GM18526 (cell line): ENCODE results near the gene SLC25A41.

ENCODE experiments used
- POLR2A ChIP-seq: IDR thresholded peaks from 3 replicates; pipeline ENCODE4 v1.6.1; 2011; ENCODE audit not compliant: insufficient read length; ENCODE audit errors: extremely low read depth

SLC25A41 gene

GRCh38 chr19:6450166-6450565 lies 16.6 kb upstream of the SLC25A41 start:
- TF ChIP-seq POLR2A: no peak

- no peak for TF ChIP-seq POLR2A
These were observed 14.5 kb upstream of the SLC25A41 start for GRCh38 chr19:6448045-6448444.

GRCh38 chr19:6446452-6446851 lies 12.9 kb upstream of the SLC25A41 start:
- no peak for TF ChIP-seq POLR2A

GRCh38 chr19:6443986-6444385 lies 10.4 kb upstream of the SLC25A41 start:
- no peak for TF ChIP-seq POLR2A

DNA sequence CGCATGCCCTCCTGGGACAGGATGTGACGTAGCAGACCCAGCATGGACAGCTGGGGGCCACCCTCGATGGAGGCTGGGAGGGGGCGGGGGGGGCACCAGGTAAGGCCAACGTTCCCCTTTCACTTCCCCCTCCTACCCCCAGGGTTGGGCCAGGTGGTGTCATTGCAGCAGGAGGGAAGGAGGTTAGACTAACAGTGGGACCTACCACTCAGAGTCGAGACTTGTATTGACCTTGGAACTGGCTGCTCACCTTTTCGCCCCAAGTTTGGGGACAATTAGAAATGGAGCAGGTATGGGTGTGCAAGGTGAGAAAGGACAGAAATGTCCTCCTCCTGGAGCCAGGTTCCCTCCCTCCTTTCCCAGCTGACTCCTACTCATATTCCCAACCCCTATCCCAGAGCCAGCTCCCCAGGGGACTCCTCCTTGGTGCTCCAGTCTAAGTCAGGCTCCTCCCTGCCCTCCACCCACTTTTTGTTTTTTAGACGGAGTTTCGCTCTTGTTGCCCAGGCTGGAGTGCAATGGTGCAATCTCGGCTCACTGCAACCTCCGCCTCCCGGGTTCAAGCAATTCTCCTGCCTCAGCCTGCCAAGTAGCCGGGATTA lies 8.6 kb upstream of the SLC25A41 start:
- no peak for TF ChIP-seq POLR2A

DNA sequence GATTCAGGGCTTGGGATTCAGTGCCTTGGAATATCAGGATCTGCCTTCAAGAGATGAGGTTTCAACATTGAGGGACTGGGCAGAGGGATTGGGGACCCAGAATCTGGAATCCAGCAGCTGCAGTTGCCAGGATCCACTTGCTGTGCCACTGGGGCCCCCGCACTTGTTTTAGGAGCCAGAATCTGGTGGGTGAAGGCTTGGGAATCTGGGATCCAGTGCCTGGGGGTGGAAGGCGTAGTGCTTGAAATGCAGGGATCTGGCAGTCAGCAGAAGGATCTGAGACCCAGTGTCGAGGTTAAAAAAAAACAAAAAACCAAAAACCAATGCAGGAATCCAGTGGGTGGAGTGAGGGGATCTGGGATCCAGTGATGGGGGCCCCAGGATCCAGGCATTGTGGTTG lies 7.3 kb upstream of the SLC25A41 start:
- TF ChIP-seq POLR2A: no peak

- TF ChIP-seq POLR2A: no peak
These were observed 6.2 kb upstream of the SLC25A41 start for GRCh38 chr19:6439743-6440142.

DNA sequence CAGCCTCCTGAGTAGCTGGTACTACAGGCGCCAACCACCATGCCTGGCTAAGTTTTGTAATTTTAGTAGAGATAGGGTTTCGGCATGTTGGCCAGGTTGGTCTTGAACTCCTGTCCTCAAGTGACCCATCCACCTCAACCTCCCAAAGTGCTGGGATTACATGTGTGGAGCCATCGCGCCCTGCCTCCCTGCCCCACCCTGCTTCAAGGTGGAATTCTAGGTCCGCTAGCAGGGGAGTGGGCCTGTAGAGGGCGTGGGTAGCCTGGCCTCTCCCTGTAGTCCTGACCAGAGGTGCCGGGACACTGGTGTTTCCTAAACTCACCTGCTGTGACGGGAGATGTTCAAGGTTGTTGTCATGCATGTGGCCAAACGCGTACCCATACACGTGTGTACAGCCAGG lies 398 bp downstream of the SLC25A41 start:
- no peak for TF ChIP-seq POLR2A

- no peak for TF ChIP-seq POLR2A
These were observed 1.7 kb downstream of the SLC25A41 start for GRCh38 chr19:6431891-6432290.

DNA sequence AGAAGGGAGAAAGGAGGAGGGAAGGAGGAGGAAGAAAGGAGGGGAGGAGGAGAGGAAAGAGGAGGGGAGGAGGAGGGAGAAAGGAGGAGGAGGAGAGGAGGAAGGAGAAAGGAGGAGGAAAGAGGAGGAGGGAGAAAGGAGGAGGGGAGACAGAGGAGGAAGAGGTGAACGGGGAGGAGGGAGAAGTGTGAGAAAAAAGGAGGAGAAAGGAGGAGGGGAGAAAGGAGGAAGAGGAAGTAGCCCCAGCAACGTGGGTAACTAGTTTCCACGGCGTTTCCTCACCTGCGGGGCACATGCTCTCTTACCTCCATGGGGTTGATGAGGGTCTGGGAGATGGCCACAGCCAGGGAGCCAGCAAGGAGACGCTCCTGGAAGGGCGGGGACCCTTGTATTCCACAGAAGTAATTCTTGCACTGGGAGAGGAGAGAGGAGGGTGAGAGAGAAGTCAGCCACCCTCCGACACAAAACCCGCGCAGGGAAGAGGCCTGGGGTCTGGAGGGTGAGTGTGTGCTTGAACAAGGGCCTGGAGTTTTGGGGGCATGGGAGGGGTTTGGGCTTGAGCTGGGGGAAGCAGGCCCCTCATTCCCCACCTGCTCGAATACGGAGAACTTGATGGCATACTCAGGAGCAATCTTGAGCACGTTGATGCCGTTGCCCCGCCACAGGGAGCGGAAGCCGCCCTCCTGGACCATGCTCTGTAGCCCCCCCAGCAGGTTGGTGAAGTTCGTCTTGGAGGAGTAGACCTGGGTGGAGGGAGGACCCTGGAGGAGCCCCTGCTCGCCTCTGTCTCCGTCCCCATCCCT lies 3.9 kb downstream of the SLC25A41 start:
- TF ChIP-seq POLR2A: no peak

GRCh38 chr19:6427131-6427530 lies 6.4 kb downstream of the SLC25A41 start:
- no peak for TF ChIP-seq POLR2A

DNA sequence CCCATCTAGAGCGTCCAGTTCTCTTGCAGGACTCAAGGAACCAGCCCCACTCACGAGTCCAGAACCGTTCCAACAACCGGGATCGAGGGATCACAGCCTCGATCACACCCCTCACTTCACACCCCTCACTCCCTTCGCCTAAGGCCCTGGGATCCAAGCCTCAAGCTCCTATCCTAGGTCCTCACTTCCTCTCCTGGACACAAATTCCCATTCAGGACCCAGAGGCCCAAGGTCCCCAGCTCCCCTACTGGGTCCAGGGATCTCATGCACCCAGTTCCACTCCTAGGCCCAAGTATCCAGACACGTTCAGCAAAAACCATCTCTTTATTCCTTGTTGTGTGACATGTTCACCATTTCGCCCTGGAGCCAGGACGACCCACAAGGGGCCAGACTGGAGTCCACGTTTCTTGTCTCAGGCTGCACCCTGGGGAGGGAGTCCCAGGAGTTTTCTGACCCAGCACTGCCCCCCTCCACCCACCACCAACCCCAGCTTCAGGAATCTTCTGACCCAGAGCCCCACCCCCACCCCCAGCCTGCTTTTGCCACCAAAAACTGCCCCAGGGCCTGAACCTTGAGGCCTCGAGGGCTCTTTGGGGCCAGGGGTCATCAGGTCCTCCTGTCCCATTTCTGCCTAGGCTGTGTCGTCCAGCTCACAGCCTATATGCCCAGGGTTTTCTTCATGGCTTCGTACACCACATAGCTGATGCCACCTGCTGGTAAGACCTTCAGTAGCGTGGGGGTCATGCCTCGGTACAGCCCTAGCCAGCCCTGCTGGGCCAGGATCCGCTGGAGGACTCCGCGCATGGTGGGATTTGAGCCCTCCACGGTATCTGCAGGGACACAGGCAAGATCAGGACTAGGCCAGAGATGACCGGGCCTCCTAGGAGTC lies 7.6 kb downstream of the SLC25A41 start:
- no peak for TF ChIP-seq POLR2A

- TF ChIP-seq POLR2A: peak; percentile 45
These were observed 8.4 kb downstream of the SLC25A41 start for GRCh38 chr19:6424939-6425731.

DNA sequence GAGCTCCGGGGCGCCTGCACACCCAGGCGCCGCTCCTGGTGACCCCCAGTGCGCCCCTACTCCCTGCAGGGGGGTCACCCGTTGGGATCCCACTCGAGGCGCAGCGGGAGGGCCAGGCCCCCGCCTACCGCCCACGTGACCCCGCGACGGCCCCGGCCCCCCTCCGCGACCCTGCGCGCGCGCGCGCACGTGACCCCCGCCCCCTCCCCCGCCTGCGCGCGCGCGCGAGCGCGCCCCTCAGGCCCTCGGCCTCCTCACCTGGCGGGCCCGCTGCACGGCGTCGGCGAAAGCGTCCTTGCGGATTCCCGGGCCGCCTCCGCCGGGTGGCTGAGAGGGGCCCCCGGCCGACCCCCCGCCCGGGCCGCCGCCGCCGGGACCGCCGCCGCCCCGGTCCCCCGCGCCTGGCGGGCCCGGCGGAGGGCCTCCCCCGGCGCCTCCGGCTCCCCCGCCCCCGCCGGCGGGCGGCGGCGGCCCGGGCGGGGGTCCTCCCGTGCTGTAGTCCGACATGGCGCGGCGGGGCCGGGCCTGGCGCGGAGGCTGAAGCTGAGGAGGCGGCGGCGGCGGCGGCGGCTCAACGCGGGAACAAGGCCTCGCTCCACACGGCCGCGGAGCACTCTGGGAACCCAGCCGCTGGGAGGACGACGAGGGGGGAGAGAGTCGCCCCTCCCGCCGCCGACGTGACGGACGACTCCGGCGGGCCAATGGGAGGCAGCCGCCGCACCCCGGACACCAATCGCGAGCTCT lies 9.2 kb downstream of the SLC25A41 start, which contains the start of gene KHSRP:
KHSRP (minus strand) TSS at position 617 of the 744 bp plus-strand sequence; CDS start at position 507, 110 bp downstream.
- peak; percentile 77 for TF ChIP-seq POLR2A

GRCh38 chr19:6423499-6424194 lies 9.9 kb downstream of the SLC25A41 start:
- TF ChIP-seq POLR2A: no peak
